Panc1 (cell line): ENCODE measurements around the gene SLIT3.

Experiments
- POLR2AphosphoS5 ChIP-seq: IDR thresholded peaks from 2 replicates; pipeline ENCODE4 v1.6.1; 2012; ENCODE audit warnings: mild to moderate bottlenecking, low read depth, low read length, moderate library complexity
- TCF7L2 ChIP-seq: IDR thresholded peaks from 2 replicates; pipeline ENCODE4 v1.6.1; 2011; ENCODE audit warnings: mild to moderate bottlenecking, low read depth, low read length, inconsistent platforms
- TF ChIP-seq, protein P1 (sequence below): fragments of 450-650 bp; IDR thresholded peaks from 2 replicates; pipeline ENCODE4 v1.5.1; 2017; ENCODE audit warnings: mild to moderate bottlenecking
- TF ChIP-seq, protein P2 (sequence below), 2 experiments: IDR thresholded peaks; 2 replicates each; pipeline ENCODE4 v1.6.1; 2011 to 2012; ENCODE audit warnings: low read depth in 2 of 2, control low read depth in 1 of 2, low read length in 1 of 2, mild to moderate bottlenecking in 1 of 2, moderate library complexity in 1 of 2; ENCODE audit not compliant: insufficient read depth in 1 of 2

DNA sequence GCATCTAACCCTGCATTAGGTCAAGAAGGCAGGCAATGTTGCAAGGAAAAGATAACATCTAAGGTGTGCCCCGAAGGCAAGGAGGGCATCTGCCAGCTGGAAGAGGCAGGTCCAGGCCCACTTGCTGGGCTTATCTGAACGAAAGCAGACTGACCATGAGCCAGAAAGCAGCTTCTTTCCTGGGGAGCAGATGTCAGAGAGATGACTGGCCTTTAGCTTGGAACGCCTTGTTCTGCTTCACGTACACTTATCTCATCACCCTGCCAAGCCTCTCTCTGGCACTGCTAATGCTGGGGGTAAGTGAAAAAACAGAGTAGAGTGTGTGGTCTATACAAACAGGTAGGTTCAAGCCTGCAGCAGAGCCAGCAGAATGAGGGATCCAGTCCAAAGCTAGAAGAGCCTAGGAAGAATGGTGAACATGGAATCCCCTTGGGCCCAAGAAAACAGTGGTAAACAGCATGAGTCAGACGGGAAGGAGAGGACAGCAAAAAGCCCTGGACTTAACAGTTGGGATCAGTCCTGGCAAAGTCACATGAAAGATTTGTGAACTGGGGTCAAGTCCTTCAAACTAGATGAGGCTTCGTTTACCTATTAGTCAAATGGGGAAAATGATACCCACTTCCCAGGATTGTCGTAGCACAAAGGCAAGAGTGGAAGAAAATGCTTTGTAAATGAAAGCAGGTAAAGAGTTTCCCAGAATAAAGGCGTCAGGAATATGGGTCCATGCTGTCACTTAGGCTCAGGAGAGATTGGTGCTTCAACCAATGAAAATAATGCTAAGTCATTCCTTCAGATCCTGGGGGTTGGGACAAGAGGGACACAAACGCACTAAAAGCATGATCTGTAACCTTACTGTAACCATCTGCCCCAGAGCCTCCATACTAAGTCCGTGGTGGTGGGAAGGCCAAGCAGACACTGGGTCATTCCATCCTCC lies 200.9 kb downstream of the SLIT3 start:
- TF ChIP-seq, protein P1, sequence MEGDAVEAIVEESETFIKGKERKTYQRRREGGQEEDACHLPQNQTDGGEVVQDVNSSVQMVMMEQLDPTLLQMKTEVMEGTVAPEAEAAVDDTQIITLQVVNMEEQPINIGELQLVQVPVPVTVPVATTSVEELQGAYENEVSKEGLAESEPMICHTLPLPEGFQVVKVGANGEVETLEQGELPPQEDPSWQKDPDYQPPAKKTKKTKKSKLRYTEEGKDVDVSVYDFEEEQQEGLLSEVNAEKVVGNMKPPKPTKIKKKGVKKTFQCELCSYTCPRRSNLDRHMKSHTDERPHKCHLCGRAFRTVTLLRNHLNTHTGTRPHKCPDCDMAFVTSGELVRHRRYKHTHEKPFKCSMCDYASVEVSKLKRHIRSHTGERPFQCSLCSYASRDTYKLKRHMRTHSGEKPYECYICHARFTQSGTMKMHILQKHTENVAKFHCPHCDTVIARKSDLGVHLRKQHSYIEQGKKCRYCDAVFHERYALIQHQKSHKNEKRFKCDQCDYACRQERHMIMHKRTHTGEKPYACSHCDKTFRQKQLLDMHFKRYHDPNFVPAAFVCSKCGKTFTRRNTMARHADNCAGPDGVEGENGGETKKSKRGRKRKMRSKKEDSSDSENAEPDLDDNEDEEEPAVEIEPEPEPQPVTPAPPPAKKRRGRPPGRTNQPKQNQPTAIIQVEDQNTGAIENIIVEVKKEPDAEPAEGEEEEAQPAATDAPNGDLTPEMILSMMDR = no peak
- TF ChIP-seq, protein P2, sequence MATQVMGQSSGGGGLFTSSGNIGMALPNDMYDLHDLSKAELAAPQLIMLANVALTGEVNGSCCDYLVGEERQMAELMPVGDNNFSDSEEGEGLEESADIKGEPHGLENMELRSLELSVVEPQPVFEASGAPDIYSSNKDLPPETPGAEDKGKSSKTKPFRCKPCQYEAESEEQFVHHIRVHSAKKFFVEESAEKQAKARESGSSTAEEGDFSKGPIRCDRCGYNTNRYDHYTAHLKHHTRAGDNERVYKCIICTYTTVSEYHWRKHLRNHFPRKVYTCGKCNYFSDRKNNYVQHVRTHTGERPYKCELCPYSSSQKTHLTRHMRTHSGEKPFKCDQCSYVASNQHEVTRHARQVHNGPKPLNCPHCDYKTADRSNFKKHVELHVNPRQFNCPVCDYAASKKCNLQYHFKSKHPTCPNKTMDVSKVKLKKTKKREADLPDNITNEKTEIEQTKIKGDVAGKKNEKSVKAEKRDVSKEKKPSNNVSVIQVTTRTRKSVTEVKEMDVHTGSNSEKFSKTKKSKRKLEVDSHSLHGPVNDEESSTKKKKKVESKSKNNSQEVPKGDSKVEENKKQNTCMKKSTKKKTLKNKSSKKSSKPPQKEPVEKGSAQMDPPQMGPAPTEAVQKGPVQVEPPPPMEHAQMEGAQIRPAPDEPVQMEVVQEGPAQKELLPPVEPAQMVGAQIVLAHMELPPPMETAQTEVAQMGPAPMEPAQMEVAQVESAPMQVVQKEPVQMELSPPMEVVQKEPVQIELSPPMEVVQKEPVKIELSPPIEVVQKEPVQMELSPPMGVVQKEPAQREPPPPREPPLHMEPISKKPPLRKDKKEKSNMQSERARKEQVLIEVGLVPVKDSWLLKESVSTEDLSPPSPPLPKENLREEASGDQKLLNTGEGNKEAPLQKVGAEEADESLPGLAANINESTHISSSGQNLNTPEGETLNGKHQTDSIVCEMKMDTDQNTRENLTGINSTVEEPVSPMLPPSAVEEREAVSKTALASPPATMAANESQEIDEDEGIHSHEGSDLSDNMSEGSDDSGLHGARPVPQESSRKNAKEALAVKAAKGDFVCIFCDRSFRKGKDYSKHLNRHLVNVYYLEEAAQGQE (IDR thresholded peaks at IDR 0.05; ENCODE audit: insufficient read depth in 1 of 2, low read depth in 2 of 2, low read length in 1 of 2) = no peak
- TF ChIP-seq POLR2AphosphoS5 = no peak
- TF ChIP-seq TCF7L2 = no peak
